ENCODE data around the gene OSBPL10.
"Not testable (repeated sequence)": the region's sequence is repeated elsewhere in the genome, so short reads cannot be mapped to it uniquely, and the experiment has no call there.

The OSBPL10 gene

DNA sequence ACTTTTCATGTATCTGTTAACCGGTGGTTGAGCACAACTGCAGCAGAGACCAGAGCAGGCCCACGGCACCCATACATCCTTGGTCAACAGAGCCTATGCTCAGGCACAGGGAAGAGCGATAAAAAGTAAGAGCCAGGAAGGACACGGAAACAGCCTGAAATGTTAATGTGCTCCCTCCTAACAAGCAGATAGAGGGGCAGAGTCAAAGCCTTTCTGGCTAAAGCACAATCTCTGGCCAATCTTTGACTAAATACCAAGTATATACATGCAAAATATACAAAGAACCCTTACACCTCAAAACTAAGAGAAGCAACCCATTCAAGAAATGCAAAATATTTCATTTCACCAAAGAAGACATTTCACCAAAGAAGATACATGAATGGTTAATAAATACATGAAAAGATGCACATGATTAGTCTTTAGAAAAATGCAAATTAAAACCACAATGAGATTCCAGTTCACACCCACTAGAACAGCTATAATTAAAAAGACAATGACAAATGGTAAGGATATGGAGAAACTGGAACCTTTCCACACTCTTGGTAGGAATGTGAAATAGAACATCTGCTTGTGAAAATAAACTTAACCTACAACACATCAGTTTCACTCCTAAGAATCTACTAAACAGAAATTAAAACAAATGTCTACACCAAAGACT lies 88.0 kb downstream of the OSBPL10 start:
- DNase-seq (ENCODE audit: low read depth in 2 of 2, low spot score in 1 of 2) = no peak

DNA sequence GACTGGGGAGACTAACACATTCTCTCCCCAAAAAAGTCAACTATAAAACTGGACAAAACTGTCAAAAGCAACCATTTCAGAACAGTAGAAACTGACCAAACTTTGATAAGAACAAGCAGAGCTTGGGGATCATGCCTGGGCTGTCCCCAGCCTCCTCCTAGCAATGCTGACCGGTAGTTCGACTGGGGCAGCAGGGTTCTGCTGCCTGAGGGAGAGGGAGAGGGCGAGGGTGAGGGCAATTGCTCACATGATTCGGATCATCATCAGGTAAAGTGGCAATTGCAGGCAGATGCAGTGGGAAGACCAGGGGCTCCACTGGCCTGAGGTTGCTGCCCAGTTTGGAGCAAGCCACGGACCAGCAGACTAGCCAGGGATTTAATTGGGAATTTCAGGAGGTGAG lies 88.6 kb downstream of the OSBPL10 start:
- DNase-seq (ENCODE audit: low read depth in 2 of 2, low spot score in 1 of 2) = no peak

DNA sequence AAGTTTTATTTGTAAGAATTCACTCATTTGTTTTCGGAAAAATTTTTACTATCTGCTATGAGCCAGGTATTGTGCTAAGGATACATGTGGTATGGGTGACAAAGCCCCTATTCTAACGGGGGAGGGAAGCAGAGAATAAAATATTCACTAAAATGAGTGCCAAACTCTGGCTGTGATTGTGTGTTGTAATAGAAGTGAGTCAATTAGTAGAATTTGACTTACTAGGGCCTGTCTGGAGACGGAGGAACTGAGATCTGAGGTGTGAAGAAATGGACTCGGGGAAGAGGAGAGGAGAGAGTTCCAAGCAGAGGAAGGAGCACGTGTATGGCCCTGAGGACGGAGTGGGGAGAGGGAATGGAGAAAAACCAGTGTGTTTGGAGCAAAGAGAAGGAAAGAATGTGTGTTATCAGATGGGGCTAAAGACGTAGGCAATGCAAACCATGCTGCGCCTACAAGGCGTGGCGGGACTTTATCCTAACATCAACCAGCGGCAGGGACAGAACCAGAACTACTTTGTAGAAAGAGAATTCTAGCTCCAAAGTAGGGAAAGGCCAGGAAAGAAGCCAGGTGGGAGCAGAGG lies 89.1 kb downstream of the OSBPL10 start:
- DNase-seq (ENCODE audit: low read depth in 2 of 2, low spot score in 1 of 2) = no peak

DNA sequence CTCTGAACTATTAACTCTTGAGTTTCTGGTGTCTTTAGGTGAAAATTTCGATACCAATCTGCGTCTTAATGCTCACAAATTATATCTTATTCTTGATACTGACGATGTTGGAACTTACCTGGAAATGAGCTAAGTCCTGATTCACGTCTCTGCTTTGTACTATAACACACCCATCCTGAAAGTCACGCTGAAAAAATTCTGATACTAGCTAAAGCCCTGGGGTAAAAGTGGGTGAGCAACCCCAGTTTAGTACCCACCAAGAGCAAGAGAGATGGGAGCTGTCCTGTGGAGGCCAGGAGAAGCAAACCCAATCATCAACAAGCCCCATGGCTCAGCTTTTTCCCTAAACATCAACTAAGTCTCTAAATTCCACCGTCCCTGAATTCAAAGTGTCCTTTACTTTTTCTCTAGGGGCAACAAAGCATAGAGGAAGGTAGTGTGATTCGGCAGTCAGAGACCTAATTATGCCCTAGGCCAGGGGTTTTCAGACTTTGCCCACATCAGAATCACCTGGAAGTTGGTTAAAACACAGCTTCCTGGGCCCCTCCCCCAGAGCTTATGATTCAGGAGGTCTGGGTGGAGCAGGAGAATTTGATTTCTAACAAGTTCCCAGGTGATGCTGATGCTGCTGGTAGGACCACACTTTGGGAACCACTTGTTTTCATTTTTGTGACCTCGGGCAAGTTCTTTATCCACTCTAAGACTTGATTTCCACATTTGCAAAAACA lies 90.2 kb downstream of the OSBPL10 start:
- no peak for DNase-seq (ENCODE audit: low read depth in 2 of 2, low spot score in 1 of 2)

DNA sequence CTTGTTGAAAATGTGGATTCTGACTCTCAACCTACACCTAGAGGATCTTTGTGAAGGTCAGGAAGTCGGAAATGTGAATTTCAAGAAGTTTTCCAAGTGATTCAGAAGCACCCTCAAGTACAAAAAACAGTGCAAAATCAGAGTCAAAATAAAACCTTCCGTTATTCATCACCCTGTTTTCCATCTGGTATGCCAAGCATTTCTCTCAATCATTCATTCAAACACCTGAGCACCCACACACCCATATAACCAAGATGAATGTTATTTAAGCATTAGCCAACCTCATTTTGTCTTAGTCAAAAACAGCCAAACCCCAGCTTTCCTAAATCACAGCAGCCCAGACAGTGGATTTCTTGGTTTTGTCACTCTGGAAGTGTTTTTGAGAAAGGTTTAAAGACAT lies 91.1 kb downstream of the OSBPL10 start:
- no peak for DNase-seq (ENCODE audit: low read depth in 2 of 2, low spot score in 1 of 2)

DNA sequence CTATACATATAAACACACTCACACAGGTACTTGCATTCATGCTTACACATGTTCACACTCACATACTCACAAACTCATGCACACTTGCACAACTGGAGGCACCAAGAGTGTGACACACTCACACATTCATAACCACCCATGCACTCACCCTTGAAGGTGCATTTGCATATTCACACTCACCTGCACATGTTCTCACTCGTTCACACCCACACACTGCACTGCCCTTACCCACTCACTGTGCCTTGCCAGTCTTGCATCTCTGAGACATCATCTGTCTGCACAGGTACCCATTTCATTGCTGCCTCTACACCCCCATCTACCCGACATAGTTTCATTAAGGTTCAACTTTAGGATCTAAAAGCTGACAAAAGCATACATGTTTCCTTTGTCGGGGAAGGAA lies 95.8 kb downstream of the OSBPL10 start:
- no peak for DNase-seq (ENCODE audit: low read depth in 2 of 2, low spot score in 1 of 2)

DNA sequence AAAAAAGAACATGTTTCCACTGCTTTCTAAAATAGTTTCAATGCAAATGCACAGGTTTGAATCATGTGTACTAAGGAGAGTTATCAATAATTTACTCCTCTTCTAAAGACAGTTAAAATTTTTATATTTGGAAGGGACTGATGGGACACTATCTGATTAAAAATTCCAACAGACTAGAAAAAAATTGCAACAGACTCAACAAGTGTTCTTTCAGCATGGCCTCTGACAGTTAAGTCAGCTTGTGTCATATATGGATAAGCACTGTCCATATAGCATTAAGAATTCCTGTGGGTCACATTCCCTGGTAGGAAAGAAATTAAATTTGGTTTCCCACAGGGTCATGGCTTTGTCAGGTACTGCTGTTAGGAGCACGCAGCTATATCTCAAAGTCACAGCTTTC lies 96.8 kb downstream of the OSBPL10 start:
- DNase-seq (ENCODE audit: low read depth in 2 of 2, low spot score in 1 of 2) = no peak

DNA sequence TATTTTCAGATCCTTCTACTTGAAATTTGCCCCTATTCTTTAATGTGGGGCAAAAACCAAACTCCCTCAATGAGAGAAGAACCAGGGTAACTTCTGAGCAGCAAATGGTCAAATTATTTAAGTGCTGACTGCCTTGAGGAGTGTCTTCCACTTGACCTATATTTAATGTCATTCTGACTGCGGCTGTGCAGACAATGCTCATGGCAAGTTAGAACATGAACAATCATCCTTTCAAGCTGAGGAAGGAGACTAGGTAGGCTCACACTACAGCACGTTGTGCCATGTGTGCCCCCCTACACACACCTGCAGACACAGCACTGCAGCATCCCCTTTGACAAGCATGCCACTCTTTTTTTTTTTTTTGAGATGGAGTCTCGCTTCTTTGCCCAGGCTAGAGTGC lies 98.2 kb downstream of the OSBPL10 start:
- DNase-seq (ENCODE audit: low read depth in 2 of 2, low spot score in 1 of 2) = no peak

DNA sequence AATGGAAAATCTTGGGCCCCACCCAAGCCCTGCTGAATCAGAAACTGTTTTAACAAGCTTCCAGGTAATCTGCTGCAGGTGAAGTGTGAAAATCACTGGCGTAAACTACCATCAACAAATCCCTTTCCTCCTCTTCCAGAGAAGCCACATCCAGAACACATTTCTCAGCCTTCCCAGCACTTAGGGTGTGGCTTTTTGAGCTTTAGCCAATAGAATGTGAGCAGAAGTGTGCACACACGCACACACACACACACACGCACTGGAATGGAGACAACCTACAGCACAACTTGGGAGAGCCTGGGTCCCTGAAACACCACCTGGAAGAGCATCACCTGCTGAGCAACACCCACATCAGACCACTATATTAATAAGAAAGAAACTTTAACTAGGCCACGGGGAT lies 98.6 kb downstream of the OSBPL10 start:
- DNase-seq (ENCODE audit: low read depth in 2 of 2, low spot score in 1 of 2) = no peak

DNA sequence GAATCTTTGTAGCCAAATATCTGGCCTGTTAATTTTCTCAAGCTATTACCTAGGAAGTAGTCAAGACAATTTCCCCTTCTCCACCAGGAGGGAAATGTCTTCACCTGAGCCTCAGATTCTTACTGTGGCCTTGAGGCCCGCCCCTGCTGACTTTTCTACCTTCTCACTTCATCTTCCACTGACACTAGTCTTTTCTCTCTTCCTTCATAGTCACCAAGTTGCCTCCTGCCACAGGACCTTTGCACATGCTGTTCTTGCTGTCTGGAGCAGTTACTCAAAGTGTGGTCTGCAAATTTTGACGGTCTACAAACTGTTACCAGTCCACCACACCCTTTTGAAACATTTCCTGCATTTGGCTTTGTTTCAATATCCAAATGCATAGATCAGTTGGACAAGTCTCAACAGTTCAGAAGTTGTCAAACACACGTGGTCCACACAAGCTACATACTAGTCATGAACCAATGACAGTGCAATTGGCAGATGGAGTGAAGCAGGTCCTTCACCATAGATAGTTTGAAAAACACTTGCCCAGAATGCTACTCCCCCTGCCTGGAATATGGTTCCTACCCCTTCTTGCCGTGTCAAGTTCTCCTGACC lies 100.5 kb downstream of the OSBPL10 start:
- no peak for DNase-seq (ENCODE audit: low read depth in 2 of 2, low spot score in 1 of 2)

DNA sequence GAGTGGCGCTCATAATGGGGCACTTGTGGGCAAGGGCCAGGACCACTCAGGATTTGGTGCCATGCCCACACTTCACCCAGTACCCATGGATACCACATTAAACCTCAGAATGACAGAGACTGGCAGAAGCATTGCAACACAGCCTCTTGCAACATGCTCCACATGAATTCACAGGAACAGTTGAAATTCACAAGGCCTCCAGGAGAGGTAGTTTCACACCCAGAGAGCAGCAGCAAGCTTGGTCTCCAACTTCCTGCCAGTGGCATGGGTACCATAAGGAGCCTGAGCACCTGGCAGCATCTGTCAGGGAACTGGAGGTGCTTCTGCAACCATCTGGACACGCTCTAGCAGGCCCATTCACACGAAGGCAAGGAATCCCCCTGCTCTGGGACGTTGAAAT lies 101.0 kb downstream of the OSBPL10 start:
- no peak for DNase-seq (ENCODE audit: low read depth in 2 of 2, low spot score in 1 of 2)

DNA sequence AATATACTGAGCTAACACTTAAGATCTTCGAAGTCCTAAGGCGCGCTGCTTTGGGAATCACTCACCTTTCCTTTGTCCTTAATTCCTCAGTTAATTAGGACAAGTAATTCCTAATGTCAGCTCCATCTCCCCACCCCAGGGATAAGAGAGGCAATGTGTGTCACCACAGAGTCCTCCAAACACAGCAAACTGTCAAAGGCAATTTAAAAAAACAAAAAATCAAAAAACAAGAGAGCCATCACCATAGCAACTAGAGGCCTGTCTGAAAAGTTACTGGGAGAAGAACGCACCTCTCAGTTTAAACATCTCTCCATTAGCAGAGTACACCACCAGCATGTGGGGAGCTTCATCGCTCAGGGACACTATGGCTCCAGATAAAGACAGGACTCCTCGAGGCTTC lies 101.7 kb downstream of the OSBPL10 start:
- DNase-seq (ENCODE audit: low read depth in 2 of 2, low spot score in 1 of 2) = no peak

DNA sequence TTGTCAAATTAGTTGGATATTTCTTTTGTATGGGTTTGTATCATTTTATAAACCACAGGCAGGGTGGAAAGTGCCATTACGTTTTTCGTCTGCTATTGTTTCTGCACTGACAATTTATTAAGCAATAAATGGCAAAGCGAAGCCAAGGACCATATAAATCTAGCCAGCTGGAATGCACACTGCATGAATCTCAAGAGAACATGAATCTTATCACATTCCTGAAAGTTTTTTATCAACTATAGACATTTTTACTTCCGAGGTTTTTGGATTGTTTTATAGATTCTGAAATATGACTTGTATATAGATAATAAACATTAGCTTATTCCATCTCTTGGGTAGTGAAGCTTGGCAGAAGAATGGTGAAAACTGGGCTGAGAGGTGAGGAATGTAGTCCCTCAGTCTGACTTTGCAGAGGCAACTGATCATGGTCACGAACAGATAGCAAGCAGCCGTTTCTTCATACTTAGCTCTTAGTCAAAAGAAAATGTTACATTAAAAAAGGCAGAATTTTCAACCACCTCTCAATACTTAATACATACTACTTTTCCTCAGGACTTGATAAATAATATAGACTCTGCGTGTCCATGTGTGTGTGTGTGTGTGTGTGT lies 102.7 kb downstream of the OSBPL10 start:
- no peak for DNase-seq (ENCODE audit: low read depth in 2 of 2, low spot score in 1 of 2)

DNA sequence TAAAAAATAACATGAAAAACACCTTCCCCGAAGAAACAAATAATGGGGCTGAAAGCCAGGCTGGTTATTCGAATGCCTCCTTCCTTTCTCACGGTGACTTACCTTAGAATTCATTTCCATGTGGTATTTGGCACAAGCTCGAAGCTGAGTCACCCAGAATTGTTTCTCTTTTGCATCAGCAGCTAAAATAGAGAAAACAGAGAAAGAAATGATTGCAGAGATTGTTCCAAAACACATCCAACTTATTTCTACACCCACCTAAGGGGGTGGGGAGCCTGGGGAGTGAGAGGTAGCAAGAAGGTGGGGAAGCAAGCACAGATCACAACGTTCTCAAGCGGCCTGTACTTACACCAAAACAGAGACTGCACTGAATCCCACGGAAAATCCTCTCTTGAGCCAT lies 104.7 kb downstream of the OSBPL10 start:
- no peak for DNase-seq (ENCODE audit: low read depth in 2 of 2, low spot score in 1 of 2)

DNA sequence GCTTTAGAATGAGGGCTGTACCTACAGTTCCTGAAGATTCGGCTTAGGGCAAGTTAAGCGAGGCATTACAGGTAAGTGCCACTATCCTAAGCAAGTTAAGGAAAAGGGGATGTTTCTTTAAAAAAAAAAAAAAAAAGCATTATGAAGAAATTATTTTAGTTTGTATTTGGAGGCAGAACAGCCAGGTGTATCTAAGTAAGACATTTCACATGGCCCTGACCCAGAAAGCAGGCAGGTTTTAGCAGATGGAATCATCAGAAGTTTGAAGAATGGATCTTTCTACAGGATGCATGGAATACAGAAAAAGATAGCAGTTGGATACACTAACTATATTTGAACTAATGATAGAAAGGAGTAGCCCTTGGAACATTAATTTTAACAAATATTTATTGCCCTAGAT lies 105.6 kb downstream of the OSBPL10 start:
- DNase-seq (ENCODE audit: low read depth in 2 of 2, low spot score in 1 of 2) = no peak

DNA sequence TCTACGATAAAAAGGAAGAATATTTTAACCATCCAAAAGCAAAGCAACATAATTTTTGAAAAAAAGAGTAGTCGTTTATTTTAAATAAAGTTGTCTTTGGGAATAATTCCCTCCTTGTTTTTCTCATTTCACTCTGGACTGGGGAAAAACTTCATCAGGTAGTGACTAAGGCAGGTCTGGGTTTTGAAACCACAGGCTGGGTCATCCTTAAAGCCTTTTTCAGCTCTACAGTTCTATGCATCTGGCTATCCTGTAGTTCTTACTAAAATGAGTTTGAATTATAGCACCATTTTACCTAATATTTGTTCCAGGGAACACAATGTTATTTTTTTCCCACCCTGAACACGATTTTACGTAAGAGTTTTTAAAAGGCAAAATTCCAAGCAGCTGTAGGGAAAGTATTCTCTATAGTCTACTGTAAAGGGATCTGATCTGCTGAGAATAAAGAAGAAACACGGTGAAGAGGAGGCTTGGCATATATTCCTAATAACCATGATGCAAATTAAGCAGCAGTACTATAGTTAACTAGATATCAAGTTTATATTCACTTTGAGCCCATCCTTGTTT lies 107.7 kb downstream of the OSBPL10 start:
- DNase-seq (ENCODE audit: low read depth in 2 of 2, low spot score in 1 of 2) = no peak

DNA sequence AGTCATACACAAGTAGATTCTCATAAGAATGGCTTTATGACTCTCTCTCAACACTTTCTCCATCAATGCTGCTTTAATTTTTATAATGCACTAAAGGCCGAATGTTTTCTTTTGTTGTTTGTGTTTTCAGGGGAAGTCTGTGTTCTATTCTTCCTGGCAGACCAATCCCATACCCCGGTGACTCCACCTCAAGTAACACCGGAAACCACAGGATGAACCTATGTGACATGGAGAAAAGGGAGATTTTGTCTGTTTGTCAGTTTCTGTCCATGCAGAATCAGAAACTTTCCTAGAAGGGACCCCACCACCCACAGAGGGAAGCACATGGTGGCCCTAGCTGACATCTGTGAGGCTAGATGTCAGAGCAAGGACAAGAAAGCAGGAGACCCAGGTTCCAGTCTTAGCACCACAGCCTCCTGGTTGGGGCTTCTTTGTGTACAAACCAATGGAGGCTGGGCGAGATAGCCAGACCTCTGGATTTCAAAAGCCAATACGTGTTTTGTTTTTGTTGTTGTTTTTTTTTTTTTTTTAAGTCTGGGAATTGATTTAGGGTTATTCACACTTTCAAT lies 109.0 kb downstream of the OSBPL10 start:
- no peak for DNase-seq (ENCODE audit: low read depth in 2 of 2, low spot score in 1 of 2)

DNA sequence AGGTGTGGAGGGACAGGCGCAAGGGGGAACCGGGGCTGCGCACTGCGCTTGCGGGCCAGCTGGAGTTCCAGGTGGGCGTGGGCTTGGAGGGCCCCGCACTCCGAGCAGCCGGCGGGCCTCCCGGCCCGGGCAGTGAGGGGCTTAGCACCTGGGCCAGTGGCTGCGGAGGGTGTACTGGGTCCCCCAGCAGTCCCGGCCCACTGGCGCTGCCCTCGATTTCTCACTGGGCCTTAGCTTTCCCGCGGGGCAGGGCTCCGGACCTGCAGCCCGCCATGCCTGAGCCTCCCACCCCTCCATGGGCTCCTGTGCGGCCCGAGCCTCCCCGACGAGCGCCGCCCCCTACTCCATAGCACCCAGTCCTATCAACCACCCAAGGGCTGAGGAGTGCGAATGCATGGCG lies 111.0 kb downstream of the OSBPL10 start:
- not testable (repeated sequence) for DNase-seq (ENCODE audit: low read depth in 2 of 2, low spot score in 1 of 2)

DNA sequence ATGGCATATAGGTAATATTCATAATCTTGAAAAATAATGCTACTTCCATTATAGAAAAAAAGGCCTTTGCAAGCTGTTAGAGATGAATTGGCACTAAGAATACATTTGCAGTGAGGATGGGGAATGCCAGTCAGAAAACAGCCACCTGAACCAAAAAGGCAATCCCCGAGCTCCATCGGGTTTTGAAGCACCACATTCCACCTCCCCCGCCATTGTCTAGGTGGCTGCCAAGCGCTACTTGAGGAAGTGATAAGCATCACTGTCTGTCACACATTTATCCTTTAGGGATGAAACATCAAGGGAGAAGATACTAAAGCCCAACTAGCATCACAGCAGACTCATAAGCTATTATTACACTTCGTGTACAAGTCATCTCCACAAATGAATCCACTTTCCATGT lies 112.8 kb downstream of the OSBPL10 start:
- no peak for DNase-seq (ENCODE audit: low read depth in 2 of 2, low spot score in 1 of 2)

DNA sequence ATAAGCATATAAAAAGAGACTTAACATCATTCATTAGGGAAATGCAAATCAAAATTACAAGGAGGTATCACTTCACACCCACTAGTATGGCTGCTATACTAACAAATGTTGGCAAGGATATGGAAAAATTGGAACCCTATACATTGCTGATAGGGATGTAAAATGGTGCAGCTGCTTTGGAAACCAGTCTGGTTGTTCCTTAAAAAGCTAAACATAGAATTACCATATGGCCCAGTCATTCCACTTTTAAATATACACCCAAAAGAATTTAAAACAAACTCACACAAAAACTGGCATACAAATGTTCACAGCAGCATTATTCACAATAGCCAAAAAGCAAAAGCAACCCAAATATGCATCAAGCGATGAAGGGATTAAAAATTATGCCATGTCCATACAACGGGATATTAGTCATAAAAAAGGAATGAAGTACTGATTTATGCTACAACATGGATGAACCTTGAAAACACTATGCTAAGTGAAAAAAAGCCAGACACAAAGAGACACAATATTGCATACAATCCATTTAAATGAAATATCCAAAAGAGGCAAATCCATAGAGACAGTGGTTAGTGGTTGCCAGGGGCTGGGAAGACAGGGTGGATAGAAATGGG lies 118.3 kb downstream of the OSBPL10 start:
- DNase-seq (ENCODE audit: low read depth in 2 of 2, low spot score in 1 of 2) = no peak

DNA sequence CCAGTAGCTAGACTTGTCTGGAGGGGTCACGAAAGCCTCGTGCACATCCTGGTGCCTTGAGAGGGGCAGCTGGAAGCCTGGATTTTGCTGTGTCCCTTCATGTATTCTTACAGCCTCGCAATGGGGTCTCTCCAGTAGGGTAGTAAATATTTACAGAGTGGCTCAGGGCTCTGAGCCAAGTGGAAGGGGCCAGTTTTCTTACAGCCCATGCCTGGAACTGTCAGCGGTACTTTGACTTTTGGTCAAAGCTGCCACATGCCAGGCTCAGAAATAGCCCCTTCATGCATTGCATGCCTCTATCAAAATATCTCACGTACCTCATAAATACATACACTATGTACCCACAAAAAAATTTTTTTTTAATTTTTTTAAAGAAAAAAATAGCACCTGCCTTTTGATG lies 119.2 kb downstream of the OSBPL10 start:
- DNase-seq (ENCODE audit: low read depth in 2 of 2, low spot score in 1 of 2) = no peak
